ENCODE results near the gene PALLD.
"Not testable (repeated sequence)": the region's sequence is repeated elsewhere in the genome, so short reads cannot be mapped to it uniquely, and the experiment has no call there.

Gene PALLD

GRCh38 chr4:168711197-168712140, 214.6 kb downstream of the PALLD start:
- DNase-seq, result no peak

DNA sequence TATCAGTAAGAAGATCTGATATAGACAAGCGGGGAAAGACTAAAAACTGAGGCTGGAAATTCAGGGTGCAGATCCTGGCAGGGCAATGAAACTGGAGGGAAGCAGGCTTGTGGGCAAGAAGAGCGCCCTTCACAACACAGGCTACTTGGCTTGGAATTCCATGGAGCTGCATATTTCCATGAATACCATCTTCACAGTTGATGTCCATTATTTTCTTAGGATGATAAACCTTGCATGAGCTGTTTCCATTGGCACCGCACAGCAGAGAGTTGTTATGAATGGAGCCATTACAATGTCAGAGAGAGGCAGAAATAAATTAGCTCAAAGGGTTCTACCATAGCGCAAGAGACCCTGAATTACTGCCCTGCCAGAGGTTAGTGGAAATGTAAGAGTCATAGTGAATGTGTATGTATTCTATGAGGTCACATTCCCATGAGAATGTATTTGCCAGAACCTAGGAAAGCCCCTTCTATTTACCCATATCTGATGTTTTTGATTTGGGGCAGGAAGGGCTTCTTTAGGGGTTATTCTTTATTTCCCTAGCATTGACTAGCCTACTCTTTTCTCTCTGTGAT, 215.6 kb downstream of the PALLD start:
- DNase-seq, result no peak

GRCh38 chr4:168713253-168713652, 216.4 kb downstream of the PALLD start:
- no peak for DNase-seq

- DNase-seq, result no peak
Measured at GRCh38 chr4:168715896-168716295, 219.0 kb downstream of the PALLD start.

DNA sequence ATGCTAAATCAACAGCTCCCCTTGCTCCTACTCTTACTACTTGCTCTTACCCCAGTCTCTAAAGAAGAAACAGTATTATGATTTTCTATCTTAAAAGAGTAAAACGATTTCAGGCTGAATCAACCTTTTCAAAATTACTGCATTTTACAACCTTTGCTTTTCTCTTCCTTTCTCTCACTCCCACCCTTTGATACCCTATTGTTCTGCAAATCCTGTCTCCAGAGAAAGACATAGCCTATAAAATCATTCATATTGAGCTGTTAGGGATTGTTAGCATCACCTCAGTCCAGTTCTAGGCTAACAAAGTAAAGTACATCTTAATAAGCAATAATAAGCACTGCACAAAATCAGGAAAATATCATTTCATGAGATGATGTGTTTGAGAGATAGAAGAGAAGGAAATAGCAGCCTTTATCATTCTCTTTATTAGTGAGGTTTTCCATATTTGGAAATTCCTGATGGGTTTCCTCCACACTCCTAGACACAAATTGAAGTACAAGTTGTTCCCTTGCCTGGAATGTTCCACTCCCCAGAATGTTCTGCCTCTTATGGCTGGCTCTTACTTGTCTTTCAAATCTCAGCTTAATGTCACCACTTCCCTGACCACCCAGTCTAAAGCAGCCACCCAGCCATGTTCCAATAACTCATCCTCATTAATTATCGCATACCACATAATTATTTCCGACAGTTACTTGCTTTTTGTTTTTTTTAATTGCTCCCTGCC, 219.7 kb downstream of the PALLD start:
- no peak for DNase-seq

GRCh38 chr4:168717847-168718246, 221.0 kb downstream of the PALLD start:
- DNase-seq, result no peak

GRCh38 chr4:168719725-168720124, 222.9 kb downstream of the PALLD start:
- no peak for DNase-seq

- no peak for DNase-seq
Measured at GRCh38 chr4:168720396-168720900, 223.6 kb downstream of the PALLD start.

- no peak for DNase-seq
Measured at GRCh38 chr4:168722391-168722790, 225.5 kb downstream of the PALLD start.

DNA sequence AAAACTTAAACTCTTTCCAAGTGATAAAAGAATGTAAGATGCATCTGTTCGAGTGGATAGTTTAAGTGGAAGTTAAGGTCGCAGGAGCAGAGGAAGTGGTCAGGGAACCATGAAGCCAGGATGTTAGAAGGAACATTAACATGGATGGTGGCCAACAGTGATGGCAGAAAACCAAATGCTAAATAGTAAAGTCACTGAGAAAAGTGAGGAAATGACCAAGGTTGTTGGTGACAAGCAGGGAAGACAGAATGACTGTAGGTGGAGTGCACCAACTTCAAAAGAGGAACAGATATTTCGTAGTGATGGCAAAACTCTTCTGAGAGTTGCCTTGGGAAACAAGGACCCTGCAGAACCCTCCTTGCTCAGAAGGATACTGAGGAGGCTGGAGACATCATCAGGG, 226.2 kb downstream of the PALLD start:
- DNase-seq, result no peak

DNA sequence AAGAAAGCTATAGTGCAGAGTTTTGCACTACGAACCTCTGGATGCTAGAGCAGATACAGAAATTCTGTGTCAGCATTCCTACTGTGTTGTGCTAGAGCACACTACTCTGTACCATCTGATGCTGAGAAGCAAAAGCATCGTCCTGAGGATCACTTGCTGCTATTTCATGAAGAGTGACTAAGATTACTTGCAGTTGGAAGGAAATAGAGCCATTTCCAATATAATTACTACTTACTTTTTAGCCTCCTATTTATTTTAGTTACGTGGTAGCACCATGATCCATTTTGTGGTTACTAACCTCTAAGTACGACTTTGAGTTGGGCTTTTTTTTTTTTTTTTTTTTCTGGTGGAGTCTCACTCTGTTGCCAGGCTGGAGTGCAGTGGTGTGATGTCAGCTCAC, 226.7 kb downstream of the PALLD start:
- DNase-seq, result no peak

- DNase-seq, result no peak
Measured at GRCh38 chr4:168724243-168724642, 227.4 kb downstream of the PALLD start.

GRCh38 chr4:168724686-168725411, 228.0 kb downstream of the PALLD start:
- no peak for DNase-seq

- DNase-seq, result no peak
Measured at GRCh38 chr4:168725930-168726329, 229.1 kb downstream of the PALLD start.

GRCh38 chr4:168727181-168727580, 230.3 kb downstream of the PALLD start:
- not testable (repeated sequence) for DNase-seq

DNA sequence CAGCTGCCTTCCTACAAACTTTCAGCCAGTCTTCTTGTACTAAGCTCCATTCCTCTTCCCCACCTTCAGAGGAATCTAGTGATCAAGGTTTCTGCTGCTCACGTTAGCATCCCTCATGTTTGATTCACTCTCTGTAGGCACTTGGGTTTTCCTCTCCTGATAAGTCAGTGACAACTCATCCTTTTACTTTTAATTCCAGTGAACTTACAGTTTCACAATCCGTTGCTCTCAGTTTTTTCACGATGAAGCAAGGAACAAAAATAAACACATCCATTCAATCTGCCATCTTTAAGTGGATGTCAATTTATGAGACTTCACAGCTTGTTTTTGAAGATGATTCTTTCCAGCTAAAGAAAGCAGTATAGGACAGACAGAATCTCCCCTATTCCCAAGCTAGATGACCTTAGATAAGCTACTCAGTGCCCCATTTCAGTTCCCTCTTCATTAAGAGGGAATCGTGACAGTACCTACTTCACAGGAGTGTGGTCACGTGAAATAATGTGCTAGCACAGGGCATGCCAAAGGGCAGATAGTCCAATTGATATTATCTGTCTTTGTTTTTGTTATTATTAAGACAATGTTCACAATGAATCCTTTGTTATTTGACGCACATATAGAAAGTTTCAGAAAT, 234.3 kb downstream of the PALLD start:
- DNase-seq, result no peak

DNA sequence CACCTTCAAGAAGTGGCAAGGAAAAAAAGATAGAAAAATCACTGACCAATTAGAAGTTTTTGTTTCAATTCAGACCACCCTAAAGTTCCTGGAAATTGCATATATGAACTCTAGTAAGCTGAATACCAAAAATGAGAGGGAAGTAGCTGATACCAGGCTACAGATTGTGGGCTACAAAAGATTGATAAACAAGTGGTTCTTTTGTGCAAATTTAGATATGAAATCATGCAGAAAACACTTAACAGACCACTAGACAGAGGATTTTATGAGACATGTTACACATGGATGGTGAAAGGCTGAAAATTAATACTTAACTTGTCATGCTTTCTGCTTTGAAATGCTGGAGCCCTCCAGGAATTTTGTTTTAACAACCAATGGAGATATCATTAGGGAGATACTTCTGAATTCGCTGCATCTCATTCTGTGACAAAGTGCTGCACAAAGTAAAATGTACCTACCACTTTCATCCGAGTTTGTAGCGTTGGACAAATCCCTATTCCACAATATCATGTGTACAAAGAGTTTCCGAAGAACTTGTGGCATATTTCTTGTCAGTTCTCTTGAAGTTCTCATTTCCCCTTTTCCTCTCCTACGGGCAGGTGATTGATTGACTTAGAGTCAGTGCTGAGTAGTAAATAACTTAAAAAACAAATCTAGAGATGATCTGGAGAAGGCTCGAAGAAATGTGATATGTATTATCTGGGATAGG, 235.0 kb downstream of the PALLD start:
- no peak for DNase-seq

DNA sequence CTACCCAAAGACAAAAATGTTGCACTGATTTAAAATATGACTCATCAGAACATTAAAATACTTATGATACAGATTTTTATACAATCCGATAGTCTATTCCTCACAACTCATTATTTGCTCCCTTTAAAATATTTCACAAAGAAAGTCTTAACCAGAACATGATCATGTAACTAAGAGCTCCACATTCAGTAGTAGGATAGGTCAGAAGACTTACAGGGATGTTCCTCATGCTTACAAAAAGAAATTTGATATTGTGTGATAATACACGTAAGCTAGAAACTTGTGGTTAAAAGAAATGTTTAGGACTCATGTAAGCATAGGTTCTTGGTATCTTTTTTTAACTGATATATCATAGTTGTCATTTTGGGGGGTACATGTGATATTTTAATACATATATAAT, 235.9 kb downstream of the PALLD start:
- DNase-seq, result no peak

DNA sequence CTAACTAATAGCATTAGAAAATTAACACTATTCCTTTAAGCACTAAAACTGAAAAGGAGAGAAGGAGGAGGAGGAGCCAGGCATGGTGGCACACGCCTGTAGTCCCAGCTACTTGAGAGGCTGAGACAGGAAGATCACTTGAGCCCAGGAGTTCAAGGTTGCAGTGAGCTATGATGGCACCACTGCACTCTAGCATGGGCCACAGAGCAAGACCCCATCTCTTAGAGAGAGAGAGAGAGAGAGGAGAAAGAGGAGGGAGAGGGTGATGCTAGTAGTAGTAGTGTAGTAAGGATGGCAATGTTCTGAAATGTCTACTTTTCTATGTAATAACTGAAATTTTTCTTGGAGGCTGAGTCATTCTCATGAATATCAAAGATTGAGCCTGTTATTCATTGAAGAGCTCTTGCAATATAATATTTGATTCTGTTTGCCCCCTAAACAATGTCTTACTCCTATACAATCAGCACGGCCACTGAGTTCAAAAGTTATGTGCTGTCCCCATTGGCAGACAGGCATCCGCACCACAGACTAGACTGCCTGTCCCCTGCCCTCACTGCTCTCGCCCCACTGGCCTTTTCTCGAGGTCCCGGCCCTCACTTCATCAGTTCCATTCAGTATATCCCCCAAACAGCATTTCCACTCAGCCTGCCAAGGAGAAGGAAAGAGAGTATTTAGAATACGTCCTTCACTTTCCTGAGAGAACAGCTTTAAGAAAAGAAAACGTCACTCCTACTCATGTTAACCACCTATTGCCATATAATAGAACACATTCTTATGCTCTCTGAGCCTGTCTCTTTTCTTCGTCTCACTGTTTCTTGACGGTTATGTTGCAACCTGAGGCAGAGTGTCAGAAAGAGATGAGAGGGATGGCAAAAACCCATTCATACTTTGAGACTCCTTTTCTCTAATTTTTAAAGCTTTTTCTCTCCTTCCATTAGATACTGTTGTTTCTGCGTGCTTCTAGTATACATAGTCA, 238.1 kb downstream of the PALLD start:
- DNase-seq, result no peak

DNA sequence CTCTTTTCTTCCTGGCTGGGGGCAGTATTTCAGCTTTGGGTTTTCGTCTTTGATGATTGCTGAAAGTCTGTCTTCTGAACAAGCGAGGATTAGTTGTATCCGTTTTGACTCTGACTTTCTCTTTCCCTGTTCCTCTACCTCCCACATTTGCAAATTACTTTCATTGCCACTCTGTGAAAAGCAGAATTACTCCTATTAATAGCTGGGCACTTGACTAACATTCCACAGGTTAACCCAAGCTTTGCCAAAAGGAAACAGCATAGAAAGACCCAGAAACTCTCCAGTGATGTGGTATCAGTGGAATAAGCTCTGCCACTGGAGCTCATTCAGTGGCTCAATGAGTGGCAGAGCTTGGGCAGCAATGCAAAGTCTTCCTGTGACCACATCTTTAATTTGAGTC, 238.9 kb downstream of the PALLD start:
- DNase-seq, result no peak

All from activated CD8-positive, alpha-beta memory T cell treated with anti-CD3 and anti-CD28 coated beads, Interleukin-2, amount 50 U/mL, for 4 hours (primary cell).